EH (cell line): ENCODE results near the gene KIAA2012.
A peak's percentile ranks its signal among the peaks of the same experiment; 100 is the strongest.

Experiments
- DNase-seq: peaks from one replicate; pipeline ENCODE4 v3.0.0-alpha.2; 2015; ENCODE audit warnings: low read depth

The KIAA2012 gene

GRCh38 chr2:202088777-202089176, 15.7 kb downstream of the KIAA2012 start:
- no peak for DNase-seq

GRCh38 chr2:202090530-202090929, 17.5 kb downstream of the KIAA2012 start:
- DNase-seq = no peak

- peak; percentile 64 for DNase-seq
Measured at GRCh38 chr2:202091476-202091875, 18.4 kb downstream of the KIAA2012 start.

DNA sequence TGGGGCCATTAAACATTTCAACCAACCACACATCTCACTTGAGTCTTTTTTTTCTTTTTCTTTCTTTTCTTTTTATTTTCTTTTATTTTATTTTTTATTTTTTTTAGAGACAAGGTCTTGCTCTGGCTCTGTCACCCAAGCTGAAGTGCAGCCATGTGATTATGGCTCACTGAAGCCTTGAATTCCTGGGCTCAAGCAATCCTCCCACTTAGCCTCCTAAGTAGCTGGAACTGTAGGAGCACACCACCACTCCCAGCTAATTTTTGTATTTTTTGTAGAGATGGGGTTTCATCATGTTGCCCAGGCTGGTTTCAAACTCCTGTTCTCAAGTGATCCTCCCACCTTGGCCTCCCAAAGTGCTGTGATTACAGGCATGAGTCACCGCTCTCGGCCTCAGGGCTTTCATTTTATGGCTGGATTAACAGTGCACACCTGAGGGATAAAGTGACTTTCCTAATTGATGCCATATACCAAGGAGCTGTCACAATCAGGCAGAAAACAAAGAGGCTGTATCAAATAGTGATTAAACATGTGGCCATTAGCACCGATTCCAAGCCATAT, 21.5 kb downstream of the KIAA2012 start:
- DNase-seq = no peak

DNA sequence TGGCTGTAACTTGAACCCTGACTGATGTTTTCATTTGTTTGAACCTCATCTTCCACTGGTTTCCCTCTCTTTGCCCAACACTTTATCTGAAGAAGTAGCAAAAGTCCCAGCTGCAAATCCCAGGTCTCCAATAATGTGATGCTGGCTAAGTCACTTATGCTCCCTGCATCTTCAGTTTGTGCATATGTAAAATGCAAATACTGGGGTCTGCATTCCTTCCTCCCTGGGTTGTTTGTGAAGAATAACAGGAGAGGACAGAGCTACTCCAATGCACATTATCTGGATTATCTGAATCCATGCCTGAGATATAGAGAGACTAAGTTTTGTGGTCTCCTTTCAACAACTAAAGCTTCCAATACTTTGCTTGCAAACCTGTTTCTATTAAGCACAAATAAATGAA, 22.2 kb downstream of the KIAA2012 start:
- no peak for DNase-seq

GRCh38 chr2:202096736-202097135, 23.7 kb downstream of the KIAA2012 start:
- DNase-seq = peak; percentile 32

GRCh38 chr2:202098291-202098690, 25.2 kb downstream of the KIAA2012 start:
- DNase-seq = no peak

GRCh38 chr2:202099515-202099914, 26.5 kb downstream of the KIAA2012 start:
- DNase-seq = no peak

- no peak for DNase-seq
Measured at GRCh38 chr2:202100176-202100575, 27.1 kb downstream of the KIAA2012 start.

DNA sequence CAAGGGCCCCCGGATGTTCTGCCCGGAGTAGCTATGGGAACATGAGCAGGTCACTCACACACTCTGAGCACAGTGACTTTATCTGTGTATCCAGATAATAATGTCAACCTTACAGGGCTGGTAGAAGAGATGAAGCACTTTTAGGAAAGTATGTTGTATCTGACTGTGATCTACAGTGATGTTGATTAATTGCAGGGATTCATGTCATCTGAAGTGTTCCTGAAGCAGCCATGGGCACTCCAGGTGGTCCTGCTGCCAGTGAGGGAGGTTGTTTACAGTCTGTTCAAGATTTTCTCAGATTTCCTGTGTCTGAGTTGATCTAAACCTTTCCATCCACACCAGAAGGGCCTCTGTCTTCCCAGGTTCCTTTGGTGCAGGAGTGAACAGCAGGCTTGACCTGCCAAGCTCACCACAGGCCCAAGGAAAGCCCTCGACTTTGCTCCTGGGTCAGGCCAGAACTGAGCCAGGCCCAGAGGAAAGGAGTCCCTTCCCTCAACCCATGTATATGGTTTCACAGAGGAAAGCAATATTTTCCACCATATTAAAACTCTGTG, 28.0 kb downstream of the KIAA2012 start:
- DNase-seq = no peak

DNA sequence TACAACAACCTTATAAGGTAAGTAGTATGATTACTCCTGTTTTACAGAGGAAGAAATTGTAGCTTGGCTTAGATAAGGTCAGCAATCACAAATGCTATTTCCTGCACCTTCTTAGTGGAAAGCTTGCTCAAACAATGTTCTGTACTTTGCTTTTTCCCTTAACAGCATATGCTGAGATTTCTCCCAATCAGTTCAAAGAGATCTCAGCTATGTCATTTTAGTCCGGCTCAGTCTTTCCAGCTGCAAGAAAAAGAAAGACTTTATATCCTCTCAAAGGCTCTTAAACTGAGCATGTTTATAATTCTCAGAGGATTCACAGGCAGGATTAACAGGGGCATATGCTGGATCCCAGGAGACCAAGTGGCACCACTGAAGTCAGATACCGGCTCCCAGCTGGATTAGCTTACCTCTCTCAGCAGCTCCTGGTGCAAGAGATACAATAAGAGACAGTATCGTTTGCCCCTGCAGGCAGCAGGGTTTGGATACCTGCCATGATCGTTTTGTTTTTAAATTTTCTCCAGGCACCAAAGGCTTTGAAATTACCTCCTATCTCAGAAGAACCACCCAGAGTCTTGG, 29.5 kb downstream of the KIAA2012 start:
- DNase-seq = no peak

- DNase-seq = peak; percentile 79
Measured at GRCh38 chr2:202104286-202104870, 31.3 kb downstream of the KIAA2012 start.

GRCh38 chr2:202105025-202105424, 32.0 kb downstream of the KIAA2012 start:
- no peak for DNase-seq

- no peak for DNase-seq
Measured at GRCh38 chr2:202108345-202108744, 35.3 kb downstream of the KIAA2012 start.

GRCh38 chr2:202109139-202109736, 36.2 kb downstream of the KIAA2012 start:
- no peak for DNase-seq

DNA sequence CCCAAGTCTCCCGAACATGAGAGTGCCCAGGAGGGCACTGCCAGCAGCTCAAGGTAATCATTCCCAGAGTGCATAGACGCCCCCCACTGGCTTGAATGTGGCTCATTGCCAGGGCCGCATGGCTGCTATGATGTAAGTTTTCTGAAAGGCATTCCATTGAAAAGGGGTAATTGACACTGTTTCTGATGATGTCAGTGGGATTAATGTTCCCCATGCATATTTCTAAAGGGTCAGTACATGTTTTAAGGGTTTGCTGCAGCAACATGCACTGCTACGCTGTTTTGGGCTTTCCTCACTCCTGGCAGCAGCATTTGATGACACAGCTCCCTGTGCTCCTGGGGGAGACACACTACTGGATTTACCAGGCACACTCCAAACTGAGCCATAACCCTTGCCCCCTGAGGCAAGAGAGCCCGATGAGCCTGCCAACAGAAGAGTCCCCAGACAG, 36.7 kb downstream of the KIAA2012 start:
- peak; percentile 88 for DNase-seq

- DNase-seq = no peak
Measured at GRCh38 chr2:202110491-202110890, 37.4 kb downstream of the KIAA2012 start.

- no peak for DNase-seq
Measured at GRCh38 chr2:202112041-202112440, 39.0 kb downstream of the KIAA2012 start.

DNA sequence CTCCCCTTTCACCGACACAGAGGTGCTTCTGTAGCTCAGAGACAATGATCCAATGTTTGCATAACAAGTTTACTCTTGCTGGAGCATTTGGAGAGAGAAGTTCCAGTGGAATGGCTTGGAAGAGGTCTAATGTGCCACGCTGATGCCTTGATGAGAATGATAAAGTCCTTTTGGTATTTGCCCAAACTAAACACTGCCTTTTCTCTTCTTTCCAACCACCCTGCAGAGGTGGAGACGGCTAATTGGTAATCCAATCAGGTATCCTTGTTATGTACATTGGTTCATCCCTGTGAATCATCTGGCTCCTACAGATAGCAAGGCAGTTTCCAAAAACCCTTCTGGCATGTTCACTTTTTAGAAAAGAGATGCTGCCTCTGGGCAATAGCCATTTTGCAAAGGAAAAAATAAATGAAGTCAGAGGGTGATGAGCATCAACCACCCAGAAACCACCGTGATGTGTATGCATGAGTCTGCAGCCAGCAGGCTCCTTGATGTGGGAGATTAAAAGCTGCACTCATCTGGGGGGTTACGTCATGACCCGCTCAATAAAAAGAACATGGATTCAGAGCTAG, 40.6 kb downstream of the KIAA2012 start:
- DNase-seq = peak; percentile 92

DNA sequence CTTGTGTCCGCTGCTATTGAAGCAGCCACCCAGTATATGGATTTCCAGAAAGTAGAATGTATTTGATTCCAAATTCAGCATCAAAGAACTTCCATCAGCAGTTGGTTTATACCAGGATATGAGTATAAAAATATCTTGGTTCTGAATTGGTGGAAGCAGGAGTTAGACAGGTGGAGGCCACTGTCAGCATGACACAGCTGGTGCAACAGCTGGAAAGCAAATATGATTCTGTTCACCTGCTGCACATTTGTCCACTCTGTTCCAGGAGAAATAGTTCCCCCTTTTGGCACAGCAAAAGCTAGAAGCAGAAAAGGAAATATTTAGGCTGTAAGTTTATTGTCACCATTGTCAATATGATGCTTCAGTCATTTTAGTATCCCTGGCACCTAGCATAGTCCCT, 41.2 kb downstream of the KIAA2012 start:
- no peak for DNase-seq

GRCh38 chr2:202114795-202115194, 41.7 kb downstream of the KIAA2012 start:
- peak; percentile 39 for DNase-seq

- DNase-seq = peak; percentile 92
Measured at GRCh38 chr2:202115479-202115971, 42.5 kb downstream of the KIAA2012 start.

GRCh38 chr2:202116691-202117090, 43.6 kb downstream of the KIAA2012 start:
- peak; percentile 66 for DNase-seq
